ENCODE data around the gene GABRR2. TPM values are rescaled to one million over a fixed set of nuclear protein-coding genes. Genes with fewer than 3 reads are reported as not detected.

Gene GABRR2
- total and polyA plus RNA-seq, 2 of the 4 experiments (the other 2 are of a cell fraction): 0.26 TPM; not detected in 1

DNA sequence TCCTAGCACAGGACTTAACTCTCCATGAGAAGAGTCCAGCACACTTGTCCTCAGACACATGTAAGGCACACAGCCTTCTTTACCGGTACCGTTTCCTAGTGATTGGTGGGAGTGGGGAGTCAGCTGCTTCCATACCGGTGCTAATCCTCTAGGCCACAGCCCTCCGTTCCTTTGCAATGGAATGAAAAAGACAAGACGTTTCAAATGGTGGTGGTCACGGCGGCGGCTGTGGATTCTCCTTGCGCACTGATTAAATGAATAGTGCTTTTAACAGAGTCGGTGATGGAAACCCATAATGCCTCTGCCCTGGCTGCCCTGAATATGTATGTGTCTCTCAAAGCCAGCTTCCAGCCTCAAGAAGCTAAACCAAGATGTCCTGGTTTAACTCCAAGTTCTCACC, 63.1 kb downstream of the GABRR2 start:
- dilution Hi-C loops (cut with HindIII; ENCODE audit: low sequenced_read_pairs, unreplicated experiment) (no loop called here), in situ Hi-C loops (cut with MboI; ENCODE audit: low sequenced_read_pairs) (no loop called here), intact Hi-C loops (cut with micrococcal nuclease) (no loop called here)
- Histone ChIP-seq H2AK5ac (ENCODE audit: low read depth, low read length) (no peak overlapping the region), H2AFZ (replicated peaks; ENCODE audit: low read length, poor library complexity) (no peak overlapping the region), H3K23ac (ENCODE audit: low read depth, low read length) (no peak overlapping the region), H4K20me1 (ENCODE audit: insufficient read depth, low read length) (no peaks in the 10 kb centered on the region), H3K9me1 (ENCODE audit: insufficient read depth, low read length) (no peaks in the 10 kb centered on the region), H3K4me2 (ENCODE audit: low read depth, low read length) (no peak overlapping the region), H3K14ac (replicated peaks; ENCODE audit: low read depth, low read length) (no peak overlapping the region), H3K56ac (ENCODE audit: extremely low read depth, insufficient read depth, low read length) (no peak overlapping the region), H3K27ac (ENCODE audit: insufficient read depth, low read length) (no peak overlapping the region), H3K4me1 (ENCODE audit: control insufficient read depth, insufficient read depth, low read length) (no peaks in the 10 kb centered on the region), H4K5ac (ENCODE audit: low read depth, low read length) (no peak overlapping the region), H2BK15ac (ENCODE audit: low read depth, low read length) (no peak overlapping the region), H2BK5ac (ENCODE audit: low read depth, low read length, poor library complexity, severe bottlenecking) (no peak overlapping the region), H3K18ac (ENCODE audit: low read depth, low read length) (no peak overlapping the region), H3K9ac (ENCODE audit: low read depth, low read length) (no peak overlapping the region), H3K9me3 (ENCODE audit: control insufficient read depth, insufficient read depth, low read length) (no peaks in the 10 kb centered on the region), H4K91ac (ENCODE audit: insufficient read depth, low read depth, low read length) (no peak overlapping the region), H4K8ac (ENCODE audit: low read depth in 2 of 2, low read length in 2 of 2) (no peak overlapping the region), H2AK9ac (replicated peaks; ENCODE audit: low read depth, low read length, poor library complexity) (no peak overlapping the region), H3K27me3 (ENCODE audit: control insufficient read depth, insufficient read depth, low read length) (peaks cover 2% of the 10 kb centered on the region; the same call in 1 of the 2 replicates), H3K36me3 (ENCODE audit: control insufficient read depth, insufficient read depth, low read length) (no peaks in the 10 kb centered on the region), H3K4ac (ENCODE audit: low read depth, low read length) (no peak overlapping the region), H2BK20ac (ENCODE audit: low read depth, low read length) (no peak overlapping the region), H3K4me3 (ENCODE audit: insufficient read depth, low read depth, low read length) (no peak overlapping the region), H2BK120ac (ENCODE audit: low read depth, low read length) (no peak overlapping the region), H3K79me1 (ENCODE audit: low read depth in 1 of 2, low read length in 2 of 2) (no peaks in the 10 kb centered on the region)
- WGBS, 2 experiments (ENCODE audit: extremely low coverage in 2 of 2, insufficient read length in 1 of 2): no CpG with 5 or more reads among the region's 10 CpGs
- ATAC-seq (ENCODE audit: low read depth) (no peak), DNase-seq (no peak)
- no TSS peak for BruUV-seq (replicated peaks)
- POLR2A ChIA-PET (ENCODE audit: unreplicated experiment): no interaction called here
- CTCF ChIA-PET: no interaction called here
- TF ChIP-seq, protein P1, sequence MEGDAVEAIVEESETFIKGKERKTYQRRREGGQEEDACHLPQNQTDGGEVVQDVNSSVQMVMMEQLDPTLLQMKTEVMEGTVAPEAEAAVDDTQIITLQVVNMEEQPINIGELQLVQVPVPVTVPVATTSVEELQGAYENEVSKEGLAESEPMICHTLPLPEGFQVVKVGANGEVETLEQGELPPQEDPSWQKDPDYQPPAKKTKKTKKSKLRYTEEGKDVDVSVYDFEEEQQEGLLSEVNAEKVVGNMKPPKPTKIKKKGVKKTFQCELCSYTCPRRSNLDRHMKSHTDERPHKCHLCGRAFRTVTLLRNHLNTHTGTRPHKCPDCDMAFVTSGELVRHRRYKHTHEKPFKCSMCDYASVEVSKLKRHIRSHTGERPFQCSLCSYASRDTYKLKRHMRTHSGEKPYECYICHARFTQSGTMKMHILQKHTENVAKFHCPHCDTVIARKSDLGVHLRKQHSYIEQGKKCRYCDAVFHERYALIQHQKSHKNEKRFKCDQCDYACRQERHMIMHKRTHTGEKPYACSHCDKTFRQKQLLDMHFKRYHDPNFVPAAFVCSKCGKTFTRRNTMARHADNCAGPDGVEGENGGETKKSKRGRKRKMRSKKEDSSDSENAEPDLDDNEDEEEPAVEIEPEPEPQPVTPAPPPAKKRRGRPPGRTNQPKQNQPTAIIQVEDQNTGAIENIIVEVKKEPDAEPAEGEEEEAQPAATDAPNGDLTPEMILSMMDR (conservative IDR thresholded peaks at IDR 0.05; ENCODE audit: low read depth, low read length): no peak
- TF ChIP-seq NFE2L2 (IDR thresholded peaks at IDR 0.05; ENCODE audit: low read depth, low read length) (no peak), BHLHE40 (IDR thresholded peaks at IDR 0.05; ENCODE audit: low read depth, low read length) (no peak), MAZ (IDR thresholded peaks at IDR 0.05; ENCODE audit: borderline replicate concordance, low read depth, low read length) (no peak), SMC3 (IDR thresholded peaks at IDR 0.05; ENCODE audit: low read depth, low read length) (no peak), RCOR1 (IDR thresholded peaks at IDR 0.05; ENCODE audit: insufficient replicate concordance, low read length) (no peak), MXI1 (IDR thresholded peaks at IDR 0.05; ENCODE audit: borderline replicate concordance, low read depth, low read length) (no peak), RFX5 (IDR thresholded peaks at IDR 0.05; ENCODE audit: low read depth, low read length) (no peak), RAD21 (IDR thresholded peaks at IDR 0.05; ENCODE audit: low read length) (no peak), CHD1 (IDR thresholded peaks at IDR 0.05; ENCODE audit: low read depth, low read length) (no peak), CEBPB (IDR thresholded peaks at IDR 0.05; ENCODE audit: low read depth, low read length) (no peak), MAFK (IDR thresholded peaks at IDR 0.05; ENCODE audit: low read depth, low read length) (no peak), FOS (IDR thresholded peaks at IDR 0.05; ENCODE audit: low read depth, low read length) (no peak), POLR2A (IDR thresholded peaks at IDR 0.05; ENCODE audit: low read depth, low read length) (no peak)
- TF ChIP-seq, protein P2, sequence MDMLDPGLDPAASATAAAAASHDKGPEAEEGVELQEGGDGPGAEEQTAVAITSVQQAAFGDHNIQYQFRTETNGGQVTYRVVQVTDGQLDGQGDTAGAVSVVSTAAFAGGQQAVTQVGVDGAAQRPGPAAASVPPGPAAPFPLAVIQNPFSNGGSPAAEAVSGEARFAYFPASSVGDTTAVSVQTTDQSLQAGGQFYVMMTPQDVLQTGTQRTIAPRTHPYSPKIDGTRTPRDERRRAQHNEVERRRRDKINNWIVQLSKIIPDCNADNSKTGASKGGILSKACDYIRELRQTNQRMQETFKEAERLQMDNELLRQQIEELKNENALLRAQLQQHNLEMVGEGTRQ (IDR thresholded peaks at IDR 0.05; ENCODE audit: low read depth, low read length): no peak
- TF ChIP-seq, protein P3, sequence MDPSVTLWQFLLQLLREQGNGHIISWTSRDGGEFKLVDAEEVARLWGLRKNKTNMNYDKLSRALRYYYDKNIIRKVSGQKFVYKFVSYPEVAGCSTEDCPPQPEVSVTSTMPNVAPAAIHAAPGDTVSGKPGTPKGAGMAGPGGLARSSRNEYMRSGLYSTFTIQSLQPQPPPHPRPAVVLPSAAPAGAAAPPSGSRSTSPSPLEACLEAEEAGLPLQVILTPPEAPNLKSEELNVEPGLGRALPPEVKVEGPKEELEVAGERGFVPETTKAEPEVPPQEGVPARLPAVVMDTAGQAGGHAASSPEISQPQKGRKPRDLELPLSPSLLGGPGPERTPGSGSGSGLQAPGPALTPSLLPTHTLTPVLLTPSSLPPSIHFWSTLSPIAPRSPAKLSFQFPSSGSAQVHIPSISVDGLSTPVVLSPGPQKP (IDR thresholded peaks at IDR 0.05; ENCODE audit: borderline replicate concordance, low read depth, low read length): no peak

Data from IMR-90 (cell line).